Adrenal gland (tissue), 5 donors: ENCODE measurements around the gene GBA3.

ENCODE experiments used
- CTCF ChIP-seq, 6 experiments: fragments of 450-650 bp in 4 of 6; fragments of 200-600 bp in 2 of 6; sonication (generic) in 1 of 6; IDR thresholded peaks; 1 replicate in 5 of 6; 2 replicates in 1 of 6; pipeline versions ENCODE4 v1.5.1 to v1.8.0; 2016 to 2021; ENCODE audit warnings: antibody characterized with exemption in 6 of 6, mild to moderate bottlenecking in 2 of 6, moderate library complexity in 1 of 6
- POLR2A ChIP-seq, 2 donors: fragments of 450-650 bp; IDR thresholded peaks; one replicate each; pipeline ENCODE4 v1.6.1; 2017; ENCODE audit warnings: antibody characterized with exemption in 2 of 2, mild to moderate bottlenecking in 2 of 2, moderate library complexity in 1 of 2
- donor health status: DM: no; HTN: no; CAD: no.

GRCh38 chr4:22764183-22764582 is 71.4 kb downstream of the GBA3 start:
- no peak for TF ChIP-seq POLR2A (IDR thresholded peaks at IDR 0.05)
- no peak for TF ChIP-seq CTCF (IDR thresholded peaks at IDR 0.05)
